Body of pancreas (tissue), 4 donors: Measurements from ENCODE around the gene AOC1. TPM values are rescaled to one million over a fixed set of nuclear protein-coding genes. Genes with fewer than 3 reads are reported as not detected.
"Not testable (repeated sequence)": the region's sequence is repeated elsewhere in the genome, so short reads cannot be mapped to it uniquely, and the experiment has no call there.

Experiments
- ATAC-seq: fragments of 150-250 bp; one replicate; pipeline ENCODE4 v1.9.1; 2016
- DNase-seq, 4 donors: peaks; one replicate each; pipeline ENCODE4 v3.0.0-alpha.2; 2019
- H3K27ac ChIP-seq, 4 donors: fragments of 200-600 bp; sonication (generic); 1 replicate in 3 of 4; 2 replicates in 1 of 4; pipeline versions ENCODE4 v1.5.1 to v1.6.1; 2016 to 2019; ENCODE audit warnings: mild to moderate bottlenecking in 1 of 4, mixed read lengths in 1 of 4, moderate library complexity in 1 of 4
- H3K27me3 ChIP-seq, 2 donors: fragments of 200-600 bp; sonication (generic); one replicate each; pipeline ENCODE4 v1.6.0; 2016; ENCODE audit warnings: mild to moderate bottlenecking in 1 of 2
- H3K36me3 ChIP-seq, 2 donors: fragments of 200-600 bp; sonication (generic); replicated peaks in 1 of 2; 2 replicates each; pipeline ENCODE4 v1.5.1; 2016; ENCODE audit warnings: low read depth in 2 of 2; ENCODE audit not compliant: insufficient read depth in 1 of 2
- H3K4me1 ChIP-seq: fragments of 200-600 bp; sonication (generic); one replicate; pipeline ENCODE4 v1.6.0; 2016
- H3K4me3 ChIP-seq, 2 donors: fragments of 200-600 bp; sonication (generic); 1 replicate in 1 of 2; 2 replicates in 1 of 2; pipeline ENCODE4 v1.5.1; 2016 to 2019
- H3K9me3 ChIP-seq, 3 donors: fragments of 200-600 bp; sonication (generic); 1 replicate in 2 of 3; 2 replicates in 1 of 3; pipeline ENCODE4 v1.5.1; 2016
- CTCF ChIP-seq, 7 experiments: fragments of 450-650 bp in 4 of 7; fragments of 200-600 bp in 3 of 7; sonication (generic) in 3 of 7; IDR thresholded peaks; one replicate each; pipeline ENCODE4 v1.5.1; 2016 to 2019; ENCODE audit warnings: antibody characterized with exemption in 7 of 7
- POLR2A ChIP-seq, 3 donors: fragments of 450-650 bp; IDR thresholded peaks; one replicate each; pipeline ENCODE4 v1.6.1; 2016; ENCODE audit warnings: antibody characterized with exemption in 3 of 3, mild to moderate bottlenecking in 2 of 3
- WGBS, 2 donors: methylation state at CpG; one replicate each; pipeline ENCODE4 v1.1.5; 2017; 5-methylcytosine and 5-hydroxymethylcytosine counted together
- intact Hi-C: fragments of 100-400 bp; cut with DNase I; formaldehyde crosslinking; loops from one replicate; pipeline ENCODE4 v1.15.1; 2023
- total RNA-seq, 2 donors: library from RNA; depleted of rRNA; stranded (reverse); fragments of >200 nt; gene quantifications; one replicate each; pipeline ENCODE4 v1.1.0, GENCODE V29; 2016

AOC1 gene
- total RNA-seq, 2 donors from 2014 or later: 1.6 TPM; not detected in 1

DNA sequence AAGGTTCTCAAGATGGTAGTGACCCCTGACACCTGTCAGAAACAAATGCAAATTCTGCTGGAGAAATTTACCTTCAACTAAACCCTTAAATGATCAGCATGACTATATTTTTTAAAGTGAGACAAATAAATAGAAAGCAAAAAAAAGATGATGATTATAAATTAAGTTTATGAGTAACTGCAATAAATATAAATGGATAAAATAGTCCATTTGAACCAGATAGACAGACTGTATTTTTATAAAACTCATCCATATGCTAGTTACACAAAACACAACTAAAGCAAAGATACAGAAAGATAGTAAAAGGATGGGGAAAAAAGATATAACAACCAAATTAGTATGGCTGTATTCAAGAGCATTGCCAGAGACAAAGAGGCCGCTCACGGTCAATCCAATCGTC, 45.9 kb upstream of the AOC1 start:
- Histone ChIP-seq H3K27ac (no peak overlapping the region), H3K4me3 (no peak overlapping the region), H3K27me3 (no peaks in the 10 kb centered on the region), H3K4me1 (no peaks in the 10 kb centered on the region), H3K36me3 (no peaks in the 10 kb centered on the region), H3K9me3 (peaks cover 0 to 9% (median 0%) of the 10 kb centered on the region in 3 donors)
- intact Hi-C loops: no loop called here
- DNase-seq: no peak
- WGBS, 2 donors: 92 to 94% methylated on average over 3 of the region's 3 CpGs
- no peak for ATAC-seq
- TF ChIP-seq POLR2A (IDR thresholded peaks at IDR 0.05) (no peak), CTCF (IDR thresholded peaks at IDR 0.05) (no peak)

- no peak for ATAC-seq
- intact Hi-C loops: no loop called here
- no peak overlapping the region for H3K4me3 ChIP-seq
Observed at GRCh38 chr7:150806863-150807262, 45.5 kb upstream of the AOC1 start.

DNA sequence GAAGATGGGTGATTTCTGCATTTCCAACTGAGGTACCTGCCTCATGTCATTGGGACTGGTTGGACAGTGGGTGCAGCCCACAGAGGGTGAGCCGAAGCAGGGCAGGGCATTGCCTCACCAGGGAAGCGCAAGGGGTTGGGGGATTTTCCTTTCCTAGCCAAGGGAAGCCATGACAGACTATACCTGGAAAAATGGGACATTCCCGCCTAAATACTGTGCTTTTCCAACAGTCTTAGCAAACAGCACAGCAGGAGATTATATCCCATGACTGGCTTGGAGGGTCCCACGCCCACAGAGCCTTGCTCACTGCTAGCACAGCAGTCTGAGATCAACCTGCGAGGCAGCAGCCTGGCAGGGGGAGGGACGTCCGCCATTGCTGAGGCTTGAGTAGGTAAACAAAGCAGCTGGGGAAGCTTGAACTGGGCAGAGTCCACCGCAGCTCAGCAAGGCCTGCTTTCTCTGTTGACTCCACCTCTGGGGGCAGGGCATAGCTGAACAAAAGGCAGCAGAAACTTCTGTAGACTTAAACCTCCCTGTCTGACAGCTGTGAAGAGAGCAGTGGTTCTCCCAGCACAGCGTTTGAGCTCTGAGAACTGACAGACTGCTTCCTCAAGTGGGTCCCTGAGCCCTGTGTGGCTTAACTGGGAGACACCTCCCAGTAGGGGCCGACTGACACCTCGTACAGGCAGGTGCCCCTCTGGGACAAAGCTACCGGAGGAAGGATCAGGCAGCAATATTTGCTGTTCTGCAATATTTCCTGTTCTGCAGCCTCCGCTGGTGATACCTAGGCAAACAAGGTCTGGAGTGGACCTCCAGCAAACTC, 44.5 kb upstream of the AOC1 start:
- DNase-seq: peak in 2 of 4 donors; percentile 23 to 65
- H3K27ac ChIP-seq: peak overlapping the region in 1 of 4 donors; percentile 15
- H3K36me3 ChIP-seq, ATAC-seq, H3K27me3 ChIP-seq, H3K9me3 ChIP-seq, intact Hi-C loops, H3K4me3 ChIP-seq, H3K4me1 ChIP-seq: not testable (repeated sequence)
- 40 to 49% methylated on average over 7 to 13 of the region's 13 CpGs for WGBS, 2 donors

More at GRCh38 chr7:150806863-150807262, 45.5 kb upstream of the AOC1 start:
- Histone ChIP-seq H3K36me3 (no peaks in the 10 kb centered on the region), H3K27ac (no peak overlapping the region), H3K27me3 (no peaks in the 10 kb centered on the region), H3K4me1 (no peaks in the 10 kb centered on the region), H3K9me3 (peaks cover 0 to 9% (median 0%) of the 10 kb centered on the region in 3 donors)
- no peak for TF ChIP-seq CTCF (IDR thresholded peaks at IDR 0.05)
- no peak for TF ChIP-seq POLR2A (IDR thresholded peaks at IDR 0.05)
- 74 to 78% methylated on average over 2 of the region's 2 CpGs for WGBS, 2 donors
- no peak for DNase-seq

GRCh38 chr7:150814328-150815001, 37.9 kb upstream of the AOC1 start:
- WGBS, 2 donors: 69% methylated on average over 7 of the region's 7 CpGs
- H3K4me3 ChIP-seq: no peak overlapping the region
- TF ChIP-seq CTCF (IDR thresholded peaks at IDR 0.05) (no peak), POLR2A (IDR thresholded peaks at IDR 0.05) (no peak)
- H3K9me3 ChIP-seq: no peaks in the 10 kb centered on the region
- ATAC-seq: no peak
- no peaks in the 10 kb centered on the region for H3K27me3 ChIP-seq
- H3K36me3 ChIP-seq: no peaks in the 10 kb centered on the region
- intact Hi-C loops: no loop called here
- H3K27ac ChIP-seq: no peak overlapping the region
- no peaks in the 10 kb centered on the region for H3K4me1 ChIP-seq
- DNase-seq: no peak

DNA sequence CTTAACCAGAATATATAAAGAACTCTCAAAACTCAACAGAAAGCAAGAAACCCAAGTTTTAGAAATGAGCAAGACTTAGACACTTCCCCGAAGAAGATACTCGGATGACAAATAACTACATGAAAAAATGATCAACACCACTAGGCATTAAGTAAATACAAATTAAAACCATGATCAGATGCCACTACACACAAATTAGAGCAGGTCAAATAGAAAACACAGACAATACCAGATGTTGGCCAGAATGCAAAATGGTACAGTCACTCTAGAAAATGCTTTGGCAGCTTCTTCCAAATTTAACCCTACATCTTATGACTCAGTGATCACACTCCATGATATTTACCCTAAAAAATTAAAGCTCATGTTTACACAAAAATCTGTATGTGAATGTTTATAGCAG, 33.3 kb upstream of the AOC1 start:
- ATAC-seq (no peak), DNase-seq (no peak)
- H3K36me3 ChIP-seq: no peaks in the 10 kb centered on the region
- TF ChIP-seq POLR2A (IDR thresholded peaks at IDR 0.05): no peak
- TF ChIP-seq CTCF (IDR thresholded peaks at IDR 0.05): no peak
- no peaks in the 10 kb centered on the region for H3K4me1 ChIP-seq
- H3K9me3 ChIP-seq: no peaks in the 10 kb centered on the region
- no peaks in the 10 kb centered on the region for H3K27me3 ChIP-seq
- intact Hi-C loops: no loop called here
- no peak overlapping the region for H3K4me3 ChIP-seq
- 69 to 79% methylated on average over 2 of the region's 2 CpGs for WGBS, 2 donors
- H3K27ac ChIP-seq: no peak overlapping the region
